SK-N-SH treated with all-trans-retinoic acid at 6 μM for 48 hours (cell line): ENCODE results near the gene AMPH.

Experiments
- ATAC-seq: fragments of 200-7000 bp; cut with Tn5 transposase; 3 replicates; pipeline ENCODE4 v1.9.1; 2020; ENCODE audit warnings: mild to moderate bottlenecking, moderate library complexity
- BACH2 ChIP-seq: fragments of 250-450 bp; sonication (Bioruptor Pico); IDR thresholded peaks from 2 replicates; pipeline ENCODE4 v1.9.0; 2021; ENCODE audit warnings: mild to moderate bottlenecking, borderline replicate concordance
- CSDC2 ChIP-seq: fragments of 250-450 bp; sonication (Bioruptor Pico); IDR thresholded peaks from 2 replicates; pipeline ENCODE4 v1.5.0; 2020; ENCODE audit warnings: mild to moderate bottlenecking, moderate library complexity
- ESRRG ChIP-seq: fragments of 250-450 bp; sonication (Bioruptor Pico); IDR thresholded peaks from 2 replicates; pipeline ENCODE4 v1.6.1; 2021; ENCODE audit warnings: mild to moderate bottlenecking
- GLIS3 ChIP-seq: fragments of 250-450 bp; sonication (Bioruptor Pico); IDR thresholded peaks from 2 replicates; pipeline ENCODE4 v1.5.0; 2020; ENCODE audit warnings: mild to moderate bottlenecking, moderate library complexity
- ISL1 ChIP-seq: fragments of 250-450 bp; sonication (Bioruptor Pico); IDR thresholded peaks from 2 replicates; pipeline ENCODE4 v2.1.2; 2022; ENCODE audit warnings: mild to moderate bottlenecking, moderate library complexity
- OSR1 ChIP-seq: fragments of 250-450 bp; sonication (Bioruptor Pico); IDR thresholded peaks from 2 replicates; pipeline ENCODE4 v1.8.0; 2022; ENCODE audit warnings: moderate library complexity, mild to moderate bottlenecking, inconsistent platforms
- RARB ChIP-seq: fragments of 250-450 bp; sonication (Bioruptor Pico); IDR thresholded peaks from 2 replicates; pipeline ENCODE4 v1.8.0; 2021; ENCODE audit warnings: mild to moderate bottlenecking, moderate library complexity
- SNAI2 ChIP-seq: fragments of 250-450 bp; sonication (Bioruptor Pico); IDR thresholded peaks from 2 replicates; pipeline ENCODE4 v1.5.0; 2020; ENCODE audit warnings: mild to moderate bottlenecking, moderate library complexity
- TCF4 ChIP-seq: fragments of 250-450 bp; sonication (Bioruptor Pico); IDR thresholded peaks from 2 replicates; pipeline ENCODE4 v1.8.0; 2021; ENCODE audit warnings: mild to moderate bottlenecking, moderate library complexity, borderline replicate concordance
- TOX ChIP-seq: fragments of 250-450 bp; sonication (Bioruptor Pico); IDR thresholded peaks from 2 replicates; pipeline ENCODE4 v1.8.0; 2021; ENCODE audit warnings: mild to moderate bottlenecking, moderate library complexity, borderline replicate concordance
- ZC3H10 ChIP-seq: fragments of 250-450 bp; sonication (Bioruptor Pico); IDR thresholded peaks from 2 replicates; pipeline ENCODE4 v1.5.1; 2021; ENCODE audit warnings: mild to moderate bottlenecking, moderate library complexity
- ZFP30 ChIP-seq: fragments of 450-650 bp; formaldehyde crosslinking; IDR thresholded peaks from 2 replicates; pipeline ENCODE4 v1.5.0; 2022; ENCODE audit warnings: mild to moderate bottlenecking, moderate library complexity
- ZNF565 ChIP-seq: fragments of 450-650 bp; formaldehyde crosslinking; conservative IDR thresholded peaks from 2 replicates; pipeline ENCODE4 v1.5.0; 2020; ENCODE audit warnings: low read depth, mild to moderate bottlenecking, moderate library complexity
- ZNF70 ChIP-seq: fragments of 450-650 bp; formaldehyde crosslinking; IDR thresholded peaks from 2 replicates; pipeline ENCODE4 v1.5.0; 2020; ENCODE audit warnings: mild to moderate bottlenecking, moderate library complexity
- ZNF8 ChIP-seq: fragments of 450-650 bp; formaldehyde crosslinking; IDR thresholded peaks from 2 replicates; pipeline ENCODE4 v1.5.0; 2020; ENCODE audit warnings: mild to moderate bottlenecking, moderate library complexity
- TF ChIP-seq, protein P1 (sequence below): fragments of 250-450 bp; sonication (Bioruptor Pico); IDR thresholded peaks from 2 replicates; pipeline ENCODE4 v1.5.1; 2020; ENCODE audit warnings: low read depth, mild to moderate bottlenecking, moderate library complexity
- TF ChIP-seq, protein P2 (sequence below): fragments of 250-450 bp; sonication (Bioruptor Pico); IDR thresholded peaks from 2 replicates; pipeline ENCODE4 v1.8.0; 2020; ENCODE audit warnings: mild to moderate bottlenecking, moderate library complexity, borderline replicate concordance
- TF ChIP-seq, protein P3 (sequence below): fragments of 250-450 bp; sonication (Bioruptor Pico); IDR thresholded peaks from 2 replicates; pipeline ENCODE4 v1.5.1; 2021; ENCODE audit warnings: mild to moderate bottlenecking, moderate library complexity
- TF ChIP-seq, protein P4 (sequence below): fragments of 250-450 bp; sonication (Bioruptor Pico); IDR thresholded peaks from 2 replicates; pipeline ENCODE4 v1.5.0; 2020; ENCODE audit warnings: mild to moderate bottlenecking, moderate library complexity
- TF ChIP-seq, protein P5 (sequence below): fragments of 250-450 bp; sonication (Bioruptor Pico); IDR thresholded peaks from 2 replicates; pipeline ENCODE4 v1.8.0; 2021; ENCODE audit warnings: low read depth, mild to moderate bottlenecking, moderate library complexity, borderline replicate concordance

Gene AMPH

DNA sequence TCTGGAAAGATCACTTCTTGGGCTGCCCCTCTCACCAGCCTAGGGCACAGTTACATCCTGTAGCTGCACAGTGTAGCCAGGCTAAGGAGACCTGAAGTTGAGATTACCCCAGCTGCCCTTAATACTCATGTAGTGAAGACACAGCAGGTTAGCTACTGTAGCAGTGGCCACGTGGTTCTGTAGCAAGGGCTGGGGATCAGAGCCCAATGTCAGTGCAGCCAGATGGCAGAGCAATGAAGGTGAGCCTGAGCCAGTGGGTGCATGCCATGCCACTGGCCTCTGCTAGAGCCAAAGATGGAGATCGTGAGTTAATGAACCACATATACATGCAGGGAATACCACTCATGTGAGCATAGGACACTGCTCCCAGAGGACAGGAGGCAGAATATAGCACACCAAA is 15.5 kb downstream of the AMPH start:
- ATAC-seq = no peak
- no peak for TF ChIP-seq ZNF70 (CRISPR knock-in tag)

DNA sequence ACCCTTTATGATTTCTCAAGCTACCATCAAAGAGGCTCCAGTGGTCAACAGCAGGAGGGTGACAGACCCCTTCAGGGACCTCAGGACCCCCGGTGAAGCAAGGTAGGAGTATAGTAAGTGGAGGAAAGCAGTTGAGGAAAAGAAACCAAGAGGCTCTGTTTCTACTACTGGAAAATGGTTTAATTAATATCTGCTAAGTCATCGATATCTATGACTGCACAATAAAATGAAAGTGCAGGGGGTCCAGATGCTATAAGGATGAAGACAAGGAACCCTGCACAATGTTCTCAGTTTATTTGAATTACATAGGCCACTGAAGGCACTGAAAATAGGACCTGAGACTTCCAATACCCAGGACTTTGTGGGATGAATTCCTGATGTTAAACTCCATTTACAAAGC is 23.7 kb downstream of the AMPH start:
- no peak for ATAC-seq
- TF ChIP-seq ZNF8 (CRISPR knock-in tag) = no peak

DNA sequence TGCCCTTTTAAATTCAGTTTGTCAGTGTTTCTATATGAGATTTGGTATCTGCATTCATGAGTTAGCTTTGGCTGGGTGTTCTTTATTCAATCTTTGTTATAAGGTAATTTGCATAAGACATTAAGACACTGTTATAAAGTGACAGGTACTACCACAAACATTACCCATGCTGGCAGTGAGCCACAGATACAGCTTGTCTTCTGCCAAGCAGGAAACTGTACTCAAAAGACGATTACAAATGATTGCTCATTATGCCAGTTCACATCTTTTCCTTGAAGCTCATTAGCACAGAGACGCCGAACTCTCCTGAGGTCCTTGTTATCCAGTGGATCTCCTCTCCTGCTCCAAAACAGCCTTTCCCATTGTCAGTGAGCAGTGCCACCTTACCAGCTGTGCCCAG is 30.4 kb downstream of the AMPH start:
- no peak for ATAC-seq
- no peak for TF ChIP-seq BACH2 (CRISPR knock-in tag)
- no peak for TF ChIP-seq ZNF565 (CRISPR knock-in tag)
- TF ChIP-seq ZNF8 (CRISPR knock-in tag) = no peak

DNA sequence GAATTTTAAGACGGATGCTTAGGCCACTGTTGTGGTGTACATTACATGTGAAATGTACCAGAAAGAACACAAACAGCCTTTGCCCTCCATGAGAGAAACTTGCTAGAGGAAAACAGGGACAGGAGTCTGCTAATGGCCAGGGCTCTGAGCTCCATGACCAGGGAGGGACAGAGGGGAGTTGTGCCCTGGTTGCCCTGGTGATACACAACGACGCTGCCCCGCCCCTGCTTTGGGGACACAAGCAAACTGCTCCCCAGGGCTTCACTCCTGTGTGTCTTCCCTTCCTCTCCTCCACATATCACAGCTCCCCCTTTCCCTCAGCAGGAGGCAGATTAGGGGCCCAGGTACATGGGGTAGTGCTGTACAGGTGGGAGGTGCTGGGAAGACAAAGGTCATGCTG is 36.2 kb downstream of the AMPH start:
- no peak for TF ChIP-seq CSDC2 (CRISPR knock-in tag)
- TF ChIP-seq, protein P1, sequence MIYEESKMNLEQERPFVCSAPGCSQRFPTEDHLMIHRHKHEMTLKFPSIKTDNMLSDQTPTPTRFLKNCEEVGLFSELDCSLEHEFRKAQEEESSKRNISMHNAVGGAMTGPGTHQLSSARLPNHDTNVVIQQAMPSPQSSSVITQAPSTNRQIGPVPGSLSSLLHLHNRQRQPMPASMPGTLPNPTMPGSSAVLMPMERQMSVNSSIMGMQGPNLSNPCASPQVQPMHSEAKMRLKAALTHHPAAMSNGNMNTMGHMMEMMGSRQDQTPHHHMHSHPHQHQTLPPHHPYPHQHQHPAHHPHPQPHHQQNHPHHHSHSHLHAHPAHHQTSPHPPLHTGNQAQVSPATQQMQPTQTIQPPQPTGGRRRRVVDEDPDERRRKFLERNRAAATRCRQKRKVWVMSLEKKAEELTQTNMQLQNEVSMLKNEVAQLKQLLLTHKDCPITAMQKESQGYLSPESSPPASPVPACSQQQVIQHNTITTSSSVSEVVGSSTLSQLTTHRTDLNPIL (CRISPR knock-in tag) = no peak
- no peak for TF ChIP-seq ZC3H10 (CRISPR knock-in tag)
- TF ChIP-seq, protein P2, sequence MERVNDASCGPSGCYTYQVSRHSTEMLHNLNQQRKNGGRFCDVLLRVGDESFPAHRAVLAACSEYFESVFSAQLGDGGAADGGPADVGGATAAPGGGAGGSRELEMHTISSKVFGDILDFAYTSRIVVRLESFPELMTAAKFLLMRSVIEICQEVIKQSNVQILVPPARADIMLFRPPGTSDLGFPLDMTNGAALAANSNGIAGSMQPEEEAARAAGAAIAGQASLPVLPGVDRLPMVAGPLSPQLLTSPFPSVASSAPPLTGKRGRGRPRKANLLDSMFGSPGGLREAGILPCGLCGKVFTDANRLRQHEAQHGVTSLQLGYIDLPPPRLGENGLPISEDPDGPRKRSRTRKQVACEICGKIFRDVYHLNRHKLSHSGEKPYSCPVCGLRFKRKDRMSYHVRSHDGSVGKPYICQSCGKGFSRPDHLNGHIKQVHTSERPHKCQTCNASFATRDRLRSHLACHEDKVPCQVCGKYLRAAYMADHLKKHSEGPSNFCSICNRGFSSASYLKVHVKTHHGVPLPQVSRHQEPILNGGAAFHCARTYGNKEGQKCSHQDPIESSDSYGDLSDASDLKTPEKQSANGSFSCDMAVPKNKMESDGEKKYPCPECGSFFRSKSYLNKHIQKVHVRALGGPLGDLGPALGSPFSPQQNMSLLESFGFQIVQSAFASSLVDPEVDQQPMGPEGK = no peak
- no peak for TF ChIP-seq SNAI2 (CRISPR knock-in tag)
- no peak for TF ChIP-seq ZNF565 (CRISPR knock-in tag)
- no peak for TF ChIP-seq ZNF8 (CRISPR knock-in tag)
- TF ChIP-seq TOX (CRISPR knock-in tag) = no peak
- no peak for TF ChIP-seq ISL1 (CRISPR knock-in tag)
- TF ChIP-seq, protein P3, sequence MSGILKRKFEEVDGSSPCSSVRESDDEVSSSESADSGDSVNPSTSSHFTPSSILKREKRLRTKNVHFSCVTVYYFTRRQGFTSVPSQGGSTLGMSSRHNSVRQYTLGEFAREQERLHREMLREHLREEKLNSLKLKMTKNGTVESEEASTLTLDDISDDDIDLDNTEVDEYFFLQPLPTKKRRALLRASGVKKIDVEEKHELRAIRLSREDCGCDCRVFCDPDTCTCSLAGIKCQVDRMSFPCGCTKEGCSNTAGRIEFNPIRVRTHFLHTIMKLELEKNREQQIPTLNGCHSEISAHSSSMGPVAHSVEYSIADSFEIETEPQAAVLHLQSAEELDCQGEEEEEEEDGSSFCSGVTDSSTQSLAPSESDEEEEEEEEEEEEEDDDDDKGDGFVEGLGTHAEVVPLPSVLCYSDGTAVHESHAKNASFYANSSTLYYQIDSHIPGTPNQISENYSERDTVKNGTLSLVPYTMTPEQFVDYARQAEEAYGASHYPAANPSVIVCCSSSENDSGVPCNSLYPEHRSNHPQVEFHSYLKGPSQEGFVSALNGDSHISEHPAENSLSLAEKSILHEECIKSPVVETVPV (CRISPR knock-in tag) = no peak
- ATAC-seq = no peak

DNA sequence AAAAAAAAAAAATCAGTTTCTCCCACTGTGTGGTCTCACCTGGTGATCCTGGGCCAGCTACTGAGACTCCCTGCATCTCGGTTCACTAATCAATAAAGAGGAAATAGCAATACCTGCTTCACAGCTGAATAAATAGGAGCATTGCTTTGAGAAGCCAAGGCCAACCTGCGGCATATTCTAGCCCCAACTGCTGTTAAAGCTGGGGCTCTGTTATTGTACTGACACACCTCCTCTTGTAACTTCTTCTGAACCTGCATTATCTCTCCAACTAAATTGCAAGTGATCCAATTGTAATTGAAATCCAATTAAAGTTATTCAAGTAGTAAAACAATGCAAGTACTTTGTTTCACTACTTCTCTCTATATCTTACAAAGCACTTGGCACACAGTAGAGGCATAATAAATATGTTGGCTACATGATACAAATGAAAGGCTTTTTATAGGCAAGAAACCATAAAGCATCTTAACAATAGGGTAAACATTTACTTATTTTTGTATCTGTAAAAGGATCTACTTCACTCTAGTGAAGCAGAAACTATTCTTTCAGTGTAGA is 38.4 kb downstream of the AMPH start:
- ATAC-seq = no peak
- no peak for TF ChIP-seq ISL1 (CRISPR knock-in tag)
- TF ChIP-seq, protein P4, sequence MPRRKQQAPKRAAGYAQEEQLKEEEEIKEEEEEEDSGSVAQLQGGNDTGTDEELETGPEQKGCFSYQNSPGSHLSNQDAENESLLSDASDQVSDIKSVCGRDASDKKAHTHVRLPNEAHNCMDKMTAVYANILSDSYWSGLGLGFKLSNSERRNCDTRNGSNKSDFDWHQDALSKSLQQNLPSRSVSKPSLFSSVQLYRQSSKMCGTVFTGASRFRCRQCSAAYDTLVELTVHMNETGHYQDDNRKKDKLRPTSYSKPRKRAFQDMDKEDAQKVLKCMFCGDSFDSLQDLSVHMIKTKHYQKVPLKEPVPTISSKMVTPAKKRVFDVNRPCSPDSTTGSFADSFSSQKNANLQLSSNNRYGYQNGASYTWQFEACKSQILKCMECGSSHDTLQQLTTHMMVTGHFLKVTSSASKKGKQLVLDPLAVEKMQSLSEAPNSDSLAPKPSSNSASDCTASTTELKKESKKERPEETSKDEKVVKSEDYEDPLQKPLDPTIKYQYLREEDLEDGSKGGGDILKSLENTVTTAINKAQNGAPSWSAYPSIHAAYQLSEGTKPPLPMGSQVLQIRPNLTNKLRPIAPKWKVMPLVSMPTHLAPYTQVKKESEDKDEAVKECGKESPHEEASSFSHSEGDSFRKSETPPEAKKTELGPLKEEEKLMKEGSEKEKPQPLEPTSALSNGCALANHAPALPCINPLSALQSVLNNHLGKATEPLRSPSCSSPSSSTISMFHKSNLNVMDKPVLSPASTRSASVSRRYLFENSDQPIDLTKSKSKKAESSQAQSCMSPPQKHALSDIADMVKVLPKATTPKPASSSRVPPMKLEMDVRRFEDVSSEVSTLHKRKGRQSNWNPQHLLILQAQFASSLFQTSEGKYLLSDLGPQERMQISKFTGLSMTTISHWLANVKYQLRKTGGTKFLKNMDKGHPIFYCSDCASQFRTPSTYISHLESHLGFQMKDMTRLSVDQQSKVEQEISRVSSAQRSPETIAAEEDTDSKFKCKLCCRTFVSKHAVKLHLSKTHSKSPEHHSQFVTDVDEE = no peak
- TF ChIP-seq ZC3H10 (CRISPR knock-in tag) = no peak
- TF ChIP-seq, protein P1 (CRISPR knock-in tag) = no peak
- TF ChIP-seq OSR1 (CRISPR knock-in tag) = no peak
- TF ChIP-seq ZNF565 (CRISPR knock-in tag) = no peak
- TF ChIP-seq TCF4 = no peak
- TF ChIP-seq ZNF70 (CRISPR knock-in tag) = no peak
- TF ChIP-seq GLIS3 (CRISPR knock-in tag) = no peak
- TF ChIP-seq TOX (CRISPR knock-in tag) = no peak
- no peak for TF ChIP-seq ESRRG (CRISPR knock-in tag)
- TF ChIP-seq, protein P5, sequence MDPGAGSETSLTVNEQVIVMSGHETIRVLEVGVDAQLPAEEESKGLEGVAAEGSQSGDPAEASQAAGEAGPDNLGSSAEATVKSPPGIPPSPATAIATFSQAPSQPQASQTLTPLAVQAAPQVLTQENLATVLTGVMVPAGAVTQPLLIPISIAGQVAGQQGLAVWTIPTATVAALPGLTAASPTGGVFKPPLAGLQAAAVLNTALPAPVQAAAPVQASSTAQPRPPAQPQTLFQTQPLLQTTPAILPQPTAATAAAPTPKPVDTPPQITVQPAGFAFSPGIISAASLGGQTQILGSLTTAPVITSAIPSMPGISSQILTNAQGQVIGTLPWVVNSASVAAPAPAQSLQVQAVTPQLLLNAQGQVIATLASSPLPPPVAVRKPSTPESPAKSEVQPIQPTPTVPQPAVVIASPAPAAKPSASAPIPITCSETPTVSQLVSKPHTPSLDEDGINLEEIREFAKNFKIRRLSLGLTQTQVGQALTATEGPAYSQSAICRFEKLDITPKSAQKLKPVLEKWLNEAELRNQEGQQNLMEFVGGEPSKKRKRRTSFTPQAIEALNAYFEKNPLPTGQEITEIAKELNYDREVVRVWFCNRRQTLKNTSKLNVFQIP = no peak
- no peak for TF ChIP-seq ZFP30 (CRISPR knock-in tag)
- no peak for TF ChIP-seq RARB (CRISPR knock-in tag)
